CD4-positive, alpha-beta memory T cell (primary cell): ENCODE measurements around the gene C12orf54. TPM values are rescaled to one million over a fixed set of nuclear protein-coding genes. Genes with fewer than 3 reads are reported as not detected.
"Not testable (repeated sequence)": the region's sequence is repeated elsewhere in the genome, so short reads cannot be mapped to it uniquely, and the experiment has no call there.

Experiments used
- CTCF ChIA-PET: fragments of 350-600 bp; sonication (Branson Sonifier 250); formaldehyde crosslinking; loops from one replicate; lab custom pipeline; 2021; ENCODE audit warnings: inconsistent platforms; ENCODE audit not compliant: partially characterized antibody; lab: Charles Lee
- POLR2A ChIA-PET: fragments of 350-600 bp; sonication (Branson Sonifier 250); formaldehyde crosslinking; loops from one replicate; lab custom pipeline; 2021; ENCODE audit not compliant: partially characterized antibody; lab: Charles Lee
- DNase-seq, 5 donors: peaks; one replicate each; pipeline versions ENCODE4 v3.0.0 to v3.0.0-alpha.2; 2020 to 2022; ENCODE audit warnings: mixed read lengths in 1 of 5
- H3K27ac ChIP-seq: one replicate; pipeline ENCODE4 v1.7.0; 2013; ENCODE audit warnings: low read depth, low read length
- H3K27me3 ChIP-seq: 2 replicates; pipeline ENCODE4 v1.7.0; 2013; ENCODE audit warnings: mild to moderate bottlenecking, low read length, moderate library complexity; ENCODE audit not compliant: insufficient read depth
- H3K36me3 ChIP-seq: 2 replicates; pipeline ENCODE4 v1.7.0; 2013; ENCODE audit warnings: mild to moderate bottlenecking, low read length, moderate library complexity; ENCODE audit not compliant: insufficient read depth
- H3K4me1 ChIP-seq: 2 replicates; pipeline ENCODE4 v1.7.0; 2013; ENCODE audit warnings: mild to moderate bottlenecking, low read length, moderate library complexity; ENCODE audit not compliant: insufficient read depth
- H3K4me3 ChIP-seq, 2 donors: one replicate each; pipeline ENCODE4 v1.7.0; 2013; ENCODE audit warnings: low read length in 2 of 2, mild to moderate bottlenecking in 1 of 2
- H3K9me3 ChIP-seq, 2 donors: one replicate each; pipeline ENCODE4 v1.7.0; 2013; ENCODE audit warnings: low read length in 2 of 2, control low read depth in 1 of 2; ENCODE audit not compliant: control insufficient read depth in 1 of 2
- H3K27ac Mint-ChIP-seq, 7 donors: one replicate each; pipeline ENCODE4 v1.8.0; 2020 to 2021; ENCODE audit warnings: mixed read lengths in 7 of 7, mild to moderate bottlenecking in 6 of 7, inconsistent platforms in 3 of 7, moderate library complexity in 3 of 7
- H3K27me3 Mint-ChIP-seq, 2 donors: one replicate each; pipeline ENCODE4 v1.8.0; 2020 to 2021; ENCODE audit warnings: mixed read lengths in 2 of 2
- H3K36me3 Mint-ChIP-seq, 2 donors: one replicate each; pipeline ENCODE4 v1.8.0; 2020 to 2021; ENCODE audit warnings: mixed read lengths in 2 of 2, inconsistent platforms in 1 of 2, mild to moderate bottlenecking in 1 of 2
- H3K4me1 Mint-ChIP-seq, 4 donors: one replicate each; pipeline ENCODE4 v1.8.0; 2020 to 2021; ENCODE audit warnings: mixed read lengths in 4 of 4, mild to moderate bottlenecking in 1 of 4
- H3K4me3 Mint-ChIP-seq, 8 donors: one replicate each; pipeline ENCODE4 v1.8.0; 2020 to 2021; ENCODE audit warnings: mixed read lengths in 8 of 8, mild to moderate bottlenecking in 7 of 8, moderate library complexity in 6 of 8, inconsistent platforms in 3 of 8
- H3K9me3 Mint-ChIP-seq, 8 donors: one replicate each; pipeline ENCODE4 v1.8.0; 2020 to 2021; ENCODE audit warnings: mixed read lengths in 8 of 8, mild to moderate bottlenecking in 5 of 8, inconsistent platforms in 3 of 8, moderate library complexity in 1 of 8
- intact Hi-C: fragments of 100-400 bp; cut with micrococcal nuclease; formaldehyde crosslinking; loops from one replicate; pipeline ENCODE4 v1.15.1; 2023
- polyA plus RNA-seq, 2 donors: library from polyadenylated mRNA; unstranded; fragments of 300-500 nt; fragmentation: Illumina TruSeq; gene quantifications; one replicate each; pipeline ENCODE4 v1.2.3, GENCODE V29; 2021
- total RNA-seq, 2 experiments: library from RNA; stranded (reverse); gene quantifications; one replicate each; pipeline ENCODE4 v1.2.3, GENCODE V29; 2021

The C12orf54 gene
- total RNA-seq (not detected), polyA plus RNA-seq (not detected)

GRCh38 chr12:48482198-48482597 is at the start of gene C12orf54:
Gene C12orf54 (plus strand): TSS chr12:48482498. CDS start chr12:48483297, 799 bp downstream.
- H3K4me3 Mint-ChIP-seq, result no peak within 1 kb of the TSS
- Histone ChIP-seq H3K4me1 (no peaks in the 10 kb centered on the region), H3K4me3 (no peak within 1 kb of the TSS), H3K27me3 (no peaks in the 10 kb centered on the region), H3K9me3 (no peaks in the 10 kb centered on the region), H3K36me3 (no peaks in the 10 kb centered on the region), H3K27ac (no peak within 1 kb of the TSS)
- peak within 1 kb of the TSS in 1 of 7 donors; percentile 1 for H3K27ac Mint-ChIP-seq
- peaks cover 3 to 19% (median 9%) of the 10 kb centered on the region in 8 donors for H3K9me3 Mint-ChIP-seq
- DNase-seq, result no peak
- CTCF ChIA-PET, result no interaction called here
- peaks cover 0 to 4% of the 10 kb centered on the region in 2 donors for H3K36me3 Mint-ChIP-seq
- no peaks in the 10 kb centered on the region for H3K4me1 Mint-ChIP-seq
- H3K27me3 Mint-ChIP-seq, result peaks cover 9 to 11% of the 10 kb centered on the region in 2 donors
- POLR2A ChIA-PET, result interaction anchor here (0.6 kb wide), 1 partner anchor 11 kb away, joined by 3 read pairs; no protein-coding TSS in a partner anchor
- intact Hi-C loops, result no loop called here

GRCh38 chr12:48434016-48434415 is 48.3 kb upstream of the C12orf54 start:
- POLR2A ChIA-PET, CTCF ChIA-PET, H3K4me3 Mint-ChIP-seq, H3K4me3 ChIP-seq, H3K9me3 ChIP-seq, H3K27me3 Mint-ChIP-seq, H3K27me3 ChIP-seq, H3K4me1 ChIP-seq, H3K36me3 Mint-ChIP-seq, intact Hi-C loops, DNase-seq, H3K36me3 ChIP-seq, H3K4me1 Mint-ChIP-seq, H3K27ac ChIP-seq, H3K27ac Mint-ChIP-seq: not testable (repeated sequence)
- H3K9me3 Mint-ChIP-seq, result peaks cover 0 to 15% (median 8%) of the 10 kb centered on the region in 8 donors

DNA sequence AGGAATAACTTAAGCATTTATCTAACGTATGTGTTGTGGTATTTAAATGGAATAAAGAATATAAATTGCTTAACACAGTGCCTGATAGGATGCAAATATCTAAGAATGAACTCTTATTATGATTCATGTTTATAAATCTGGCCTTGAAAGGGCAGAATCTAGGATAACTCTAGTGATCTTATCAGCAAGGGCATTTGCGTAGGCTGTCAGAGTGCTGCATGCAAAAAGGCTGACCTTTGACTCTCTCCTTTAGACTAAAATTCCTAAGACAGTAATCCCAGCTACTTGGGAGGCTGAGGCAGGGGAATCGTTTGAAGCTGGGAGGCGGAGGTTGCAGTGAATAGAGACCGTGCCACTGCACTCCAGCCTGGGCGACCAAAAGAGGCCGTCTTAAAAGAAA is 41.2 kb upstream of the C12orf54 start:
- Histone ChIP-seq H3K27me3 (no peaks in the 10 kb centered on the region), H3K4me3 (no peak overlapping the region), H3K36me3 (no peaks in the 10 kb centered on the region), H3K27ac (no peak overlapping the region), H3K9me3 (no peaks in the 10 kb centered on the region), H3K4me1 (no peaks in the 10 kb centered on the region)
- DNase-seq, result no peak
- no peaks in the 10 kb centered on the region for H3K36me3 Mint-ChIP-seq
- H3K27me3 Mint-ChIP-seq, result peaks cover 0 to 9% of the 10 kb centered on the region in 2 donors
- H3K4me1 Mint-ChIP-seq, result peaks cover 0 to 10% (median under 1%) of the 10 kb centered on the region in 4 donors
- H3K4me3 Mint-ChIP-seq, result no peak overlapping the region
- peaks cover 0 to 4% (median under 1%) of the 10 kb centered on the region in 8 donors for H3K9me3 Mint-ChIP-seq
- H3K27ac Mint-ChIP-seq, result no peak overlapping the region
- ChIA-PET CTCF (no interaction called here), POLR2A (no interaction called here)
- intact Hi-C loops, result no loop called here

GRCh38 chr12:48442179-48442847 is 40.0 kb upstream of the C12orf54 start:
- Histone ChIP-seq H3K27me3 (no peaks in the 10 kb centered on the region), H3K27ac (no peak overlapping the region), H3K36me3 (no peaks in the 10 kb centered on the region), H3K9me3 (no peaks in the 10 kb centered on the region), H3K4me1 (no peaks in the 10 kb centered on the region), H3K4me3 (no peak overlapping the region)
- DNase-seq, result no peak
- CTCF ChIA-PET, result interaction anchor here (0.7 kb wide), 1 partner anchor 64 kb away, joined by 3 read pairs; no protein-coding TSS in a partner anchor
- POLR2A ChIA-PET, result no interaction called here
- intact Hi-C loops, result no loop called here
- H3K4me1 Mint-ChIP-seq, result peaks cover 0 to 13% (median under 1%) of the 10 kb centered on the region in 4 donors
- no peak overlapping the region for H3K27ac Mint-ChIP-seq
- peaks cover 2 to 8% of the 10 kb centered on the region in 2 donors for H3K27me3 Mint-ChIP-seq
- no peak overlapping the region for H3K4me3 Mint-ChIP-seq
- H3K36me3 Mint-ChIP-seq, result no peaks in the 10 kb centered on the region
- peaks cover 0 to 4% (median 0%) of the 10 kb centered on the region in 8 donors for H3K9me3 Mint-ChIP-seq

GRCh38 chr12:48445538-48445937 is 36.8 kb upstream of the C12orf54 start:
- no peaks in the 10 kb centered on the region for H3K36me3 ChIP-seq
- peaks cover 4 to 6% of the 10 kb centered on the region in 2 donors for H3K36me3 Mint-ChIP-seq
- ChIA-PET POLR2A (no interaction called here), CTCF (no interaction called here)
- no peaks in the 10 kb centered on the region for H3K4me1 ChIP-seq
- no peak overlapping the region for H3K27ac ChIP-seq
- no peak overlapping the region for H3K27ac Mint-ChIP-seq
- H3K27me3 Mint-ChIP-seq, result peaks cover 8 to 12% of the 10 kb centered on the region in 2 donors
- no peak overlapping the region for H3K4me3 Mint-ChIP-seq
- intact Hi-C loops, result no loop called here
- H3K4me3 ChIP-seq, result no peak overlapping the region
- H3K9me3 ChIP-seq, result no peaks in the 10 kb centered on the region
- no peak for DNase-seq
- H3K9me3 Mint-ChIP-seq, result peaks cover 0 to 17% (median 8%) of the 10 kb centered on the region in 8 donors
- peaks cover 0 to 13% (median under 1%) of the 10 kb centered on the region in 4 donors for H3K4me1 Mint-ChIP-seq
- no peaks in the 10 kb centered on the region for H3K27me3 ChIP-seq

DNA sequence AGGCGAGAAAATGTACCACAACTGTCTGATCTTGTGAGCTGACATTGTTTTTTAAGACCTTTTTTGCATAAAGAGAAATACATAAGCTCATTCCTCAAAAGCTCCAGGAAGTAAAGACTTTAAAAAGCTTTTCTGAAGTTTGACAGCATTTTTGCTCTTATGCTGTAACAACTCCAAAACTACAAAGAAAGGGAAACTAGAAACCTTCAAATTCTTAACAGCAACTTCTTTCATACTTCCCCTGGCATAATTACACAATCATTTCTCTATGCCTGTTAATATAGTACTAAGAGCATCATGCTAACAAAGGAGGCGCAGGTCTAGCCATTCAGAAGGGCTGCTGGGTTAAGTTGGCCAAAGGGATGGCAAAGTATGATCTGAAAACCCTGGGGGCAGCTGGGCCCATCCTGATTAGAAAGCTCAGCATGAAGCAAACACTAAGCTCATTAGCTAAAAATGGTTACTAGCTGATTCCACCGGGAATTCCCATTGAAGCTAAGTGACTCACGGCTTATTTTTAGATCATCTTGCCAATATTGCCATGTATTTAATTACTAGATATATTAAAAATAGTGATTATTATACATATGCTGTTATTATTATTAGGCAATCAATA is 36.0 kb upstream of the C12orf54 start:
- Mint-ChIP-seq H3K36me3 (peaks cover 4 to 6% of the 10 kb centered on the region in 2 donors), H3K9me3 (peaks cover 0 to 18% (median 8%) of the 10 kb centered on the region in 8 donors), H3K27ac (no peak overlapping the region), H3K4me1 (peaks cover 0 to 13% (median under 1%) of the 10 kb centered on the region in 4 donors), H3K4me3 (no peak overlapping the region), H3K27me3 (peaks cover 8 to 12% of the 10 kb centered on the region in 2 donors)
- Histone ChIP-seq H3K27me3 (no peaks in the 10 kb centered on the region), H3K36me3 (no peaks in the 10 kb centered on the region), H3K4me3 (no peak overlapping the region), H3K27ac (no peak overlapping the region), H3K9me3 (no peaks in the 10 kb centered on the region), H3K4me1 (no peaks in the 10 kb centered on the region)
- ChIA-PET POLR2A (no interaction called here), CTCF (no interaction called here)
- DNase-seq, result no peak
- intact Hi-C loops, result no loop called here

DNA sequence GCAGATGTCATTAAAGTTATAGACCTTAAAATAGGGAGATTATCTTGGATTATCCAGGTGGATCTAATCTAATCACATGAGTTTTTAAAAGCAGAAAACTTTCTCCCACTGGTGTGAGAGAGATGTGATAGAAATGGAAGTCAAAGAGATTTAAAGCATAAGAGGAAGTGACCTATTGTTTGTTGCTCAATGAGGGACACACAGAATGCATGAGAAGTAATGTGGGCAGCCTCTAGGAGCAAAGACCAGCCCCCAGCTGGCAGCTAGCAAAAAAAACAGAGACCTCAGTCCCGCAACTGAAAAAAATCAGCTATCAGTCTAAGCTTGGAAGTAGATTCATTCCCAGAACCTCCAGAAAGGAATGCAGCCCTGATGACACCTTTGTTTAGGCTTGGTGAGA is 34.5 kb upstream of the C12orf54 start:
- Histone ChIP-seq H3K36me3 (no peaks in the 10 kb centered on the region), H3K9me3 (no peaks in the 10 kb centered on the region), H3K27ac (no peak overlapping the region), H3K4me1 (no peaks in the 10 kb centered on the region), H3K4me3 (no peak overlapping the region), H3K27me3 (no peaks in the 10 kb centered on the region)
- Mint-ChIP-seq H3K27me3 (peaks cover 9 to 10% of the 10 kb centered on the region in 2 donors), H3K4me3 (no peak overlapping the region), H3K9me3 (peaks cover 0 to 18% (median 8%) of the 10 kb centered on the region in 8 donors), H3K27ac (no peak overlapping the region), H3K36me3 (peaks cover 4 to 6% of the 10 kb centered on the region in 2 donors), H3K4me1 (peaks cover 0 to 9% (median under 1%) of the 10 kb centered on the region in 4 donors)
- ChIA-PET POLR2A (no interaction called here), CTCF (no interaction called here)
- intact Hi-C loops, result no loop called here
- no peak for DNase-seq
